Measurements from ENCODE around the gene CD163.
"Not testable (repeated sequence)": the region's sequence is repeated elsewhere in the genome, so short reads cannot be mapped to it uniquely, and the experiment has no call there.

The CD163 gene

GRCh38 chr12:7448099-7448498 is 55.5 kb downstream of the CD163 start:
- no peak for DNase-seq

- DNase-seq = no peak
Measured at GRCh38 chr12:7444537-7444936, 59.0 kb downstream of the CD163 start.

DNA sequence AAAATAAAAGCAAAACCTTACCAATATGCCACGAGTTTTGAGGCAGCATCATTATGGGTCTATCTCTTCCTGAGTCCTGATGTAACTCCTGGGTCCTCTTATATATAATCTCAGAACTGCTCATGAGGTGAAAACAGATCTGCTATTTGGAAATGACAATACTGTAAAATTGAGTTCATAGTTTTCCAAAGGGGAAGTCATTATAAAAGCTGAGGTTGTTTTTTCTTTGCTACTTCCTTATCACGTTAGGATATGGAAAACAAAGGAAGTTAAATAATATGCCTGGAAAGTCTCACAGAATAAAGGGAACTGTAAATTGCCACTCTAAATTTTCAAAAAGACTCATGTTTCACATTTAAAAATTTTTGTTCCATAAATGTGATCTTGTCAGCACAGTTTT is 59.5 kb downstream of the CD163 start, which contains the start of gene CD163L1:
CD163L1 (minus strand) TSS at position 78 of the 400 bp plus-strand sequence; CDS start at position 52, 26 bp downstream.
- DNase-seq = no peak

GRCh38 chr12:7441216-7441615 is 62.4 kb downstream of the CD163 start:
- no peak for DNase-seq

DNA sequence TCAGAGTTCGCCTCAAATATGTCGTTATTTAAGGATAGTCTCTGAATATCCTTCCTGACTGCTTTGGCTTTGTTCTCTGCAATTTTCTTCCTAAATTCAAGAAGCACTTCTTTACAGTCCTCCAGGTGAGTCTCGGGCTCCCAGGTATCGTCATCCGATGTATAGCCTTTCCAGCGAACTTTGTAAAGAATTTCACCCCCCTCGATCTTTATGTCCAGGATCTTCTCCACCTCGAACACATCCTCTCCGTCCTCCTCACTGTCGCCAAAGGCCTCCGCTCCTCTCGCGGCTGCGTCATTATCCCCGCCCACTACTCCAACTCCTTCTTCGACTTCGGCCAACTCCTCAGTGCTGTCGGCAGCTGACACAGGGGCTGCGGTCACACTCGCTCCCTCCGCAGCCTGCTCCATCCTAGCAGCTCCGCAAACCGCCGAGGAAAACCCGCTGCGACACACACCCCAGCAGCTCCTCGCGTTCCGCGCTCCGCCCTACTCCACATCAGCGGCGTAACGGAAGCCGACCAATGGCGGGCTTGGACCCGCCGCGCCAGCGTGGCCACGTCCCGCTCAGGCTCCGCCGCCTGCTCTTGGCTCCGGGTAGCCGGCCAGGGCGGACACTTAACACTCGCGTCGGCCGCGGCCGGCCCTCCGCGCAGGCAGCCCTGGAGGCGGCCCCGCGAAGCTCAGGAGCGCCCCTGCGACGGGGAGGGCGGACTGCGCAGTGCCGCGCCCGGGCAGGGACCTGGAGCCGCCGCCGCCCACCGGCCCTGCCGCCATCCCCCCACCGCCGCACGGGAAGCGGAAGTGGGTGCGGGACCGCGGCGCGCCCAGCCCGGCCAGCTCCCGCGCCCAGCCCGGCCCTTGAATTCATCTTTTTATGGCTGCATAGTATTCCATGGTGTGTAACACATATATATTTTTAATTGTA is 63.7 kb downstream of the CD163 start:
- no peak for DNase-seq

GRCh38 chr12:7438291-7438995 is 65.1 kb downstream of the CD163 start:
- not testable (repeated sequence) for DNase-seq

DNA sequence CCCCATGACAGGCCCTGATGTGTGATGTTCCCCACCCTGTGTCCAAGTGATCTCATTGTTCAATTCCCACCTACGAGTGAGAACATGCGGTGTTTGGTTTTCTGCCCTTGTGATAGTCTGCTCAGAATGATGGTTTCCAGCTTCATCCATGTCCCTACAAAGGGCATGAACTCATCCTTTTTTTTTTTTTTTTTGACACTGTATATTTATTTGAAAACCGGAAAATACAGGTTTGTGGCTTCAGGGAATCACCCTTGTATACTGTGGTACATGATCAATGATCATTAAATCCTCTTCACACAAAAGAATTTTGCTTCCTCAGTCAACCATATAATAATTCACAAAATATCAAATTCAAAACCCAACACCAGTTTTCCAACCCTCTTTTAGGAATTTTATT is 66.1 kb downstream of the CD163 start:
- not testable (repeated sequence) for DNase-seq

DNA sequence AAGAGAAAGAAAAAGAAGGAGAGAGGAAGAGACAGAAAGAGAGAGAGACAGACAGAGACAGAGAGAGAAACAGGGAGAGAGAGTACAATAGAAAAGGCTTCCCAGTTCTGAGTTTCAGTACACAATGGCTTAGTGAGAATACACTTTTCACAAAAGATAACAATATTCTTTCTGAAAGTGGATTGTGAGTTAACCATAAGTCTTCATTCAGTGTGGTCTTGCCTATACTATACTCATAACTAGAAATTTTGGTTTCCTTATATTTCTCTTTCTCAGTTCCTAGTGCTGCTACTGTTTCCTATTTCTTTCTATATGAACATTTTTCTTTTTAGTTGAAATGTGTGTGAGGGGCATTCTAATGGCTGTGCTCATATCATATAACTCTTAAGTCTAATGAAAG is 68.9 kb downstream of the CD163 start:
- no peak for DNase-seq

DNA sequence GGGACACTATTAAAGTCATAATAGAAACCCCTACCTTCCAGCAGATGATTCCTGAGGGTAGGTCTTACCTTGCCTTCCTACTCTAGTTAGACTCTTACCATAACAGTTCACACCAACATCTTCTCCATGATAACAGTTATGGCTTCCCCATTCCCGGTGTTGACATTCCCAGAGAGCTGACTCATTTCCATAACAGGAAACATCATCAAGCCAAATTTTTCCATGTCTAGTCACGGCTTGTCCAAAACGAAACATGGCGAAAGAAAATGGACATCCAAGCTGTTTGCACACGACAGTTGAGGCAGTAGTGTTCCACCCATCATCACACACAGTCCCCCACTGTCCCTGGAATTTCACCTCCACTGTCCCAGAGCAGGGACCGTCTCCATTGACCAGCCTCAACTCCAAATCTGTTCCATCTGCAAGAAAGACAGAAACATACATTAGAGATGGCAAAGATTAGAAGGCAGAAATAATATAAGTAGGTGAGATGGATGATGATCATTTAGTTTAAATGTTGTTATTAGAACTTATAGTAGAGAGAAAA is 70.2 kb downstream of the CD163 start:
- DNase-seq = peak; percentile 86

DNA sequence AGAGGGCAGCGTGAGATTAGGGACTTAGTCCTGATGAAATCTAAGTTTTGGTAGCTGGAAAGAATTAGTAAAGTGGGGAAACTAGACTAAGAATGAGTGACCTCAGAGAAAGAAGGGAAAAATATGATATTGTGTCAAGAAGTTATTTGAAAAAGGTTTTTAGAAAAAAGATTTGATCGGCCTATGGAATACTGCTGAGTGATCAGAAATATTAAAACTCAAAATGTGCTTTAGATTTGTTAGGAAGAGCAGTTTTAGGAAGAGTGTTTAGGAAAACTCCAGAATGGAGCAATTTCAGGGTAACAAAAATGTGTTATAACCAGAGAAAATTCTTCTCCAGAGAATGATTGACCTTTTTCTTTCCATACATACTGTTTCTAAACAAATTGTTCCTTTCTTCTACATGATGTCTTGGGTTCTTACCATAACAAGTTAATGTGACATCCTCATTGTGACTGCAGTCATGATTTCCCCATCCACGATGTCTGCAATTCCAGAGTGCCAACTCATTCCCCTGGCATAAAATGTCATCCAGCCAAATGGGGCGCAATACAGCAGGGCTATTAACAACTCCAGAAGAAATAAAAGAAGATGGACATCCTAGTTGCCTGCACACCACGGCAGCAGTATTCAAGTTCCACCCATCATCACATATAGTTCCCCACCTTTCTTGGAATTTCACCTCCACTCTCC is 71.4 kb downstream of the CD163 start:
- DNase-seq = no peak
